ENCODE data around the gene VIM. TPM values are rescaled to one million over a fixed set of nuclear protein-coding genes. Genes with fewer than 3 reads are reported as not detected.
A peak's percentile ranks its signal among the peaks of the same experiment; 100 is the strongest.

VIM gene
- total RNA-seq = 6,230 TPM

DNA sequence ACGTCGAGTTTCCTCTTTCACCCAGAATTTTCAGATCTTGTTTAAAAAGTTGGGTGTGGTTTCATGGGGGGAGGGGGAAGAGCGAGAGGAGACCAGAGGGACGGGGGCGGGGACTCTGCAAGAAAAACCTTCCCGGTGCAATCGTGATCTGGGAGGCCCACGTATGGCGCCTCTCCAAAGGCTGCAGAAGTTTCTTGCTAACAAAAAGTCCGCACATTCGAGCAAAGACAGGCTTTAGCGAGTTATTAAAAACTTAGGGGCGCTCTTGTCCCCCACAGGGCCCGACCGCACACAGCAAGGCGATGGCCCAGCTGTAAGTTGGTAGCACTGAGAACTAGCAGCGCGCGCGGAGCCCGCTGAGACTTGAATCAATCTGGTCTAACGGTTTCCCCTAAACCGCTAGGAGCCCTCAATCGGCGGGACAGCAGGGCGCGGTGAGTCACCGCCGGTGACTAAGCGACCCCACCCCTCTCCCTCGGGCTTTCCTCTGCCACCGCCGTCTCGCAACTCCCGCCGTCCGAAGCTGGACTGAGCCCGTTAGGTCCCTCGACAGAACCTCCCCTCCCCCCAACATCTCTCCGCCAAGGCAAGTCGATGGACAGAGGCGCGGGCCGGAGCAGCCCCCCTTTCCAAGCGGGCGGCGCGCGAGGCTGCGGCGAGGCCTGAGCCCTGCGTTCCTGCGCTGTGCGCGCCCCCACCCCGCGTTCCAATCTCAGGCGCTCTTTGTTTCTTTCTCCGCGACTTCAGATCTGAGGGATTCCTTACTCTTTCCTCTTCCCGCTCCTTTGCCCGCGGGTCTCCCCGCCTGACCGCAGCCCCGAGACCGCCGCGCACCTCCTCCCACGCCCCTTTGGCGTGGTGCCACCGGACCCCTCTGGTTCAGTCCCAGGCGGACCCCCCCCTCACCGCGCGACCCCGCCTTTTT, at the start of gene VIM:
VIM (plus strand) TSS at position 151 of the 925 bp plus-strand sequence. CDS start 1,182 bp downstream, outside the sequence.
- no peaks in the 10 kb centered on the region for H3K27me3 ChIP-seq
- DNase-seq (ENCODE audit: low spot score in 2 of 2) = peak; percentile 91 to 98
- no peaks in the 10 kb centered on the region for H3K9me3 ChIP-seq
- peak within 1 kb of the TSS; percentile 87 to 93 for H3K4me3 ChIP-seq
- peaks cover 0 to 23% of the 10 kb centered on the region in 2 donors for H3K4me1 ChIP-seq
- intact Hi-C loops (cut with DNase I) = loop anchor here (1.0 to 5.0 kb wide), 5 partner anchors 14 to 226 kb away; partner anchors contain the start of gene TRDMT1
- peaks cover 28 to 40% of the 10 kb centered on the region in 2 donors for H3K36me3 ChIP-seq
- peak within 1 kb of the TSS; percentile 97 to 99 for H3K27ac ChIP-seq
- TF ChIP-seq, protein P1, sequence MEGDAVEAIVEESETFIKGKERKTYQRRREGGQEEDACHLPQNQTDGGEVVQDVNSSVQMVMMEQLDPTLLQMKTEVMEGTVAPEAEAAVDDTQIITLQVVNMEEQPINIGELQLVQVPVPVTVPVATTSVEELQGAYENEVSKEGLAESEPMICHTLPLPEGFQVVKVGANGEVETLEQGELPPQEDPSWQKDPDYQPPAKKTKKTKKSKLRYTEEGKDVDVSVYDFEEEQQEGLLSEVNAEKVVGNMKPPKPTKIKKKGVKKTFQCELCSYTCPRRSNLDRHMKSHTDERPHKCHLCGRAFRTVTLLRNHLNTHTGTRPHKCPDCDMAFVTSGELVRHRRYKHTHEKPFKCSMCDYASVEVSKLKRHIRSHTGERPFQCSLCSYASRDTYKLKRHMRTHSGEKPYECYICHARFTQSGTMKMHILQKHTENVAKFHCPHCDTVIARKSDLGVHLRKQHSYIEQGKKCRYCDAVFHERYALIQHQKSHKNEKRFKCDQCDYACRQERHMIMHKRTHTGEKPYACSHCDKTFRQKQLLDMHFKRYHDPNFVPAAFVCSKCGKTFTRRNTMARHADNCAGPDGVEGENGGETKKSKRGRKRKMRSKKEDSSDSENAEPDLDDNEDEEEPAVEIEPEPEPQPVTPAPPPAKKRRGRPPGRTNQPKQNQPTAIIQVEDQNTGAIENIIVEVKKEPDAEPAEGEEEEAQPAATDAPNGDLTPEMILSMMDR (IDR thresholded peaks at IDR 0.05) = peak in 2 of 3 experiments; percentile 12 to 13

DNA sequence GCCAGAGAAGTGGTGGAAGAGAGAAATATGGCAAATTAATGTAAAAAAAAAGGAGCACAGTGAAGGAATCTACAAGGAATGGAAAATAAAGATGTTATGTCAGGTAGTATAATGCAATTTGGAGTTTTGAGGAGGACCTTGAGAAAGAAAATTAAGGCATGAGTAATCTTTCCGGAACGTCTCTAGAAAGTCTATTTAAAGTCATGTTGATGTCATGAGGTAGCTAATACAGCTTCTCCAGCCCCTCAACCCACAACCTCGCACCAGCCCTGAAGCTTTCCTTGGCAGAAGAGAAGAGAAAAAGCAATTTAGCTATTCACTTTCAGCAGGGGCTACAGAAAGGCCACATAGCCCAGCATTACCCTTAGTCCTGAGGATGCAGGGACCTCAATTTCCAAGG, 49.0 kb upstream of the VIM start:
- TF ChIP-seq, protein P1 (IDR thresholded peaks at IDR 0.05) = no peak
- Histone ChIP-seq H3K4me1 (peaks cover 0 to 17% of the 10 kb centered on the region in 2 donors), H3K27ac (no peak overlapping the region), H3K36me3 (no peaks in the 10 kb centered on the region), H3K27me3 (no peaks in the 10 kb centered on the region), H3K9me3 (no peaks in the 10 kb centered on the region), H3K4me3 (no peak overlapping the region)
- intact Hi-C loops (cut with DNase I) = no loop called here
- DNase-seq (ENCODE audit: low spot score in 2 of 2) = no peak

DNA sequence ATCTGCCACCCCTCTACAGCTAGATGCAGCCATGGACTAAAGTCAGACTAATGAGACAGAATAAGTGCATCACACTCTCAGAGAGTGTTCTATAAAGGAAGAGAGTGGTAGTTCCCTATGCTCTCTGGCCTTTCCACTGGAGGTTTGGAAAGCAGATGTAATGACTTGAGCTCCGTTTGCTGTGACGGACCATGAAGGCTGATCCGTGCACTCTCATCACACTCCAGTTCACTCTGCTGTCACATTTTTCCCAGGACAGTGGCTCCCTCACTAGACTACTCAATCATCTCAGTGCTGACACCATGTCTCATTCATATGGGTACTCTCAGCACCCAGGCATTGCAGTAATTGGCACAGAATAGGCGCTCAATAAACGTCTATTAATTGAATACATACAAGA, 46.9 kb upstream of the VIM start:
- no peak overlapping the region for H3K27ac ChIP-seq
- no peaks in the 10 kb centered on the region for H3K36me3 ChIP-seq
- H3K4me3 ChIP-seq = no peak overlapping the region
- no peaks in the 10 kb centered on the region for H3K9me3 ChIP-seq
- peaks cover 0 to 11% of the 10 kb centered on the region in 2 donors for H3K4me1 ChIP-seq
- intact Hi-C loops (cut with DNase I) = no loop called here
- no peak for DNase-seq (ENCODE audit: low spot score in 2 of 2)
- TF ChIP-seq, protein P1 (IDR thresholded peaks at IDR 0.05) = no peak
- no peaks in the 10 kb centered on the region for H3K27me3 ChIP-seq

DNA sequence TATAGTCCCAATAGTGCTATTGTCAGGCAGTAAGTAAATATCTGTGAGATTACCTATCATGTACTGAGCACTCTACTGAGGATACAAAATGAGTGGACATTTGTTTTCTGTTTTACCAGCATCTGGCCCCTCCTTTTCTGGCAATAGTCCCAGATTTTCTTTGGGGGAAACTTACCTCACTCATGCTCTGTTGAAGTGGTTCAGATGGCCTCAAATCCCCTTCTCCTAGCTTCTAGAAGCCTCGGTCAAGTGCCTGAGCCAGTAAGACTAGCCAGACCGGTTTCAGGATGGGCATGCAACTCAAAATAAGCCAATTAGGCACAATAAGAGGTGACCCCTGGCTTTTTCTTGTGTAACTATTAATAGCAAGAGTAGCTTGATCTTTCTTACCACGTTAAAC, 46.3 kb upstream of the VIM start:
- TF ChIP-seq, protein P1 (IDR thresholded peaks at IDR 0.05) = no peak
- Histone ChIP-seq H3K4me1 (peaks cover 0 to 11% of the 10 kb centered on the region in 2 donors), H3K36me3 (no peaks in the 10 kb centered on the region), H3K4me3 (no peak overlapping the region), H3K27me3 (no peaks in the 10 kb centered on the region), H3K9me3 (no peaks in the 10 kb centered on the region), H3K27ac (no peak overlapping the region)
- intact Hi-C loops (cut with DNase I) = no loop called here
- no peak for DNase-seq (ENCODE audit: low spot score in 2 of 2)

DNA sequence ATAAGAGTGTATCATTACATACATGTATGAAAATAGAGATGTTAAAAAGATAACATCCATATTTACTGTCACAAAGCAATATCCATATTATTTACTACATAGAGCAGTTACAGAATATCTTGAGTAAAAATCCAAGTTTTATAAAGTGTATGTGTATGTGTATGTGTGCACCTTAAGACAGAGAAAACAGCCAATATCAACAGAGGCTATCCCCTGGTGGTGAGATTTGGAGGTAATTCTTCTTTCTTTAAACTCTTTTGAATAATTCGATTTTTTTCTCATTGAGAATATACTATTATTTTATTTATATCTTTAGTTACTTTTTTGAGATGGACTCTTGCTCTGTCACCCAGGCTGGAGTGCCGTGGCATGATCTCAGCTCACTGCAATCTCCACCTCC, 44.9 kb upstream of the VIM start:
- H3K27ac ChIP-seq = no peak overlapping the region
- TF ChIP-seq, protein P1 (IDR thresholded peaks at IDR 0.05) = no peak
- peaks cover 0 to 8% of the 10 kb centered on the region in 2 donors for H3K4me1 ChIP-seq
- no peaks in the 10 kb centered on the region for H3K27me3 ChIP-seq
- H3K36me3 ChIP-seq = no peaks in the 10 kb centered on the region
- DNase-seq (ENCODE audit: low spot score in 2 of 2) = no peak
- no peaks in the 10 kb centered on the region for H3K9me3 ChIP-seq
- H3K4me3 ChIP-seq = no peak overlapping the region
- intact Hi-C loops (cut with DNase I) = no loop called here

All from ascending aorta (tissue), 2 donors.